ENCODE results near the gene CDK11B.
"Not testable (repeated sequence)": the region's sequence is repeated elsewhere in the genome, so short reads cannot be mapped to it uniquely, and the experiment has no call there.

Gene CDK11B

DNA sequence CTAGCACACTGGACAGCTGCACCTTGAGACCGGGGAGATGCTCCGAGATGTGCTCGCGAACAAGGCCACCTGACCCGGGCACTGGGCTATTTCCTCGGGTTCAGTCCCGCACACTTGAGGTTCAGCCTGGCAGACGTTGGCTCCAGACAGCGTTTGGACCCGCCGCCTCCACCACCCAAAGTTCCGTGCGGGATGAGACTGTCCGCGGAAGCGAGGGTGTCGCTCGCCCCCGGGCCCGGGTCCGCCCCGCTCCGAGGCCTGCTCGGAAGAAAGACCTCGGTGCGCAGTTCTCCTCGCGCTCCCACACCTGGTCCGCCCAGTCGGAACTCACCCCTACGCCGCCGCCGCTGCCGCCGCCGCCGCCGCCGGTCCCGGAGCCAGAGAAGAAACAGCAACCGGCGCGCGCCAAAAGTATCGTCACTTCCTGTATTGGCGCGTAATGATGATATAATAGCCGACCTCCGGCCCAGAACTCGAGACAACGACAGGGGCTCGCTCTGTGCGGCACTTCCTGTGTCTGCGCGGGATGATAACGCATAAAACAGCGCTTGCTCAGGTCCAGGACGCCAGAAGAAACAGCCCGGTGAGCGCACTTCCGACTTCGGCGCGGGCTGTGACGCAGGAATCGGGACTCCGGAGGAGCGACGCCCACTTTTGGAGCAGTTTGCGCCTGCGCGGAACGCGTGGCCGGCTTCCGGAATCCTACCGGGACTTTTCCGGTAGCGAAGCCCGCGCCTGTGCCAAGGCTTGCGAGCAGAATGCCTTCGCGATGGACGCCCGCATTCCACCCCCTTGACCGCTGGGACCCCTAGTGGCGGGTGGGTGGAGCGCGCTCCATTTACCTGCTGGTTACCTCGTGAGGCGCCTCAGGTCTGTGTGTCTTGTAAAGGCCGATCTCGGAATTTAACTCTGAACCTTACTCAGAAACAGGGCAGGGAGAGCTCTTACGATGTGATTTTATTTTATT, at the start of gene CDK11B:
CDK11B (minus strand) TSS at position 422 of the 967 bp plus-strand sequence. CDS start 1,519 bp downstream, outside the sequence.
- DNase-seq = peak; percentile 99

DNA sequence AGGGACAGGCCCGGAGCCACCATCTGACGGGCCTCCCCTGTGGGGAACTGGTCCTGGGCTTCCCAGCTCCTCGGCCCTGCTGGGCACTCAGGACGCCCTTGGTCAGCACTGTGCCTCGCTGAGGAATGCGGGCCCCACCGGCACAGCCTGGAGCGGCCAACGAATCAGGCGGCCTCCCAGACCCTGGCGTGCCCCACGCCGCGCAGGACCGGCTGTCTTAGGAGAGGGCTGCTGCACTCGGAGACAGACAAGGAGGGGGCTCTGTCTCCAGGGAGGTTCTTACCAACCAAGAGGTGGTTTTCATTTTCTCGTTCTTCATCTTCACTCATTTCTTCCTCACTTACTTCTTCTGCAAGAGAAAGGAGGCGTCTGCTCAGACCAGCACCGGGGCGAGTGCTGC, 49.1 kb upstream of the CDK11B start:
- DNase-seq = not testable (repeated sequence)

DNA sequence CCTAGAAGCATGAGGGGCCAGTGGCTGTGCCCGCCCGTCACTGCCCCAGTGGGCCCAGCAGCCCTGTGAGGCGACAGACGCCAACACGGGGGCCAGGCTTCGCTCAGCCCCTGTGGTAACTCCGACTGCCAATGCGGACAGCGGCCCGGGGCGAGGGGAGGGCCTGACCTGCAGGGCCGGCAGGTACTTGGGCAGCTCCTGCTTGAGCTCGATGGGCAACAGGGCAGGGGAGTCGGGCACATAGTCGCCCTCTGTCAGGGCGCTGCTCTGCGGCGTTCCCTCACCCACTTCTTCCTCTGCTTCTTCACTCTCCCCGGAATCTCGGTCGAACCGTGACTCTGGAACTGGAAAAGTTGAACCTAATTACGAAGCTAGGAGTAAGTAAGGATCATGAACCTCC, 48.4 kb upstream of the CDK11B start:
- not testable (repeated sequence) for DNase-seq

DNA sequence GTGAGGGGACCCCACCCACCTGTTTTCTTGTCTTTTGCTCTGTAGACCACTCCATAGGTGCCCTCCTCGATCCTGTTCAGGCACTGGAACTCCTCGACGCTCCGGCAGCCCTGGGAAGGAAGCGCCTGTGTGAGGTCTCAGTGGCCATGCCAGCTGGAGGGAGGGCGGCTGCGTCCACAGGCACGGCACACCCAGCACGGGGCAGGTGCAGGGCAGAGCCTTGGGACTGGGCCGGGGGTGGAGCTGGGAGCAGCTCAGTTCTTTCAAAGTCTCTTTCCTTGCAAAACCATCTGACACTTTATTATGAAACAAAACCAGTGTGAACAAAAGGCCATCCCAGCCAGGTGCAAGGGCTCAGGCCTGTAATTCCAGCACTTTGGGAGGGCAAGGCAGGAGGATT, 46.8 kb upstream of the CDK11B start:
- DNase-seq = not testable (repeated sequence)

DNA sequence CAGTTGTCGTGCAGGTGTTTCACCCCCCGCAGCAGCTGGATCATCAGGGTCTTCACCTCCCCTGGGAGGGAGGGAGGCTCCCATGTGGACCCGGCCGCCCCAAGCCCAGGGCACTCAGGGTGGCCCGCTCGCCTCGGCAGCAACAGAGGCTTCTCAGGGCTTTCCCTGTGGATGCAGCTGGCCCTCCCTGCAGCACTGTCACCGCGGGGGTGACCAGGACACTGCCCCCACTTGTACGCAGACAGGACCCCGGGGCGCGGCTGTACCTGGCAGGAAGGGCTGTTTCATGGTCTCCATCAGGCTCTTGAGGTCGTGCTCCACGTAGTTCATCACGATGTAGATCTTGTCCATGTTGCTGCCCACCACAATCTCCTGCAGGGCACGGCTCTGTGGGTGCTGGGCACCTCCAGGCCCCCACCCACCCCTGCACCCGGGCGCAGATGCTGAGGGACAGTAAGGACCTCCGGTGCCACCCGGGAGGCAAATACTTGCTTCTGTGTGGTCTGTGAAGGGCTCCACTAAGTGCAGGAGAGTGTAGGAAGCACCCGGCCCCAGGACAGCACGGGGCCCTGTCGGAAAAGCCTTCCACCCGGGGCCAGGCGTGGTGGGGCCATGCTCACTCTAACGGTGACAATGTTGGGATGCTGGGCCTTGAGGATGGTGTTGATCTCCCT, 45.6 kb upstream of the CDK11B start:
- DNase-seq = peak; percentile 9

DNA sequence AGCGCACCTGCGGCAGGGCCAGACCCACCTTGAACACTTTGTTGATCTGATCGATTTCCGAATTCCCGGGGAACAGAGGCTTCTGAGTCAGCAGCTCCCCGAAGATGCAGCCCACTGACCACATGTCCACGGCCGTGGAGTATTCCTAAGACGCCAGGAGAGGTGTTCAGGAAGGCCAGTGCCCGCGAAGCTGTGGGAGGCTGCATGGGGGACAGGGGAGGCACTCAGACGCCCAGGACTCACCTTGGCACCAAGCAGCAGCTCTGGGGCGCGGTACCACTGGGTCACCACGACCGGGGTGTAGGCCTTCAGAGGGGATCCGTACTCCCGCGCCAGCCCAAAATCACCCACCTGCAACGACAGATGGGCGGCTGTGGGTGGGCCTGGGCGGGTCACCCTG, 45.0 kb upstream of the CDK11B start:
- DNase-seq = peak; percentile 7

DNA sequence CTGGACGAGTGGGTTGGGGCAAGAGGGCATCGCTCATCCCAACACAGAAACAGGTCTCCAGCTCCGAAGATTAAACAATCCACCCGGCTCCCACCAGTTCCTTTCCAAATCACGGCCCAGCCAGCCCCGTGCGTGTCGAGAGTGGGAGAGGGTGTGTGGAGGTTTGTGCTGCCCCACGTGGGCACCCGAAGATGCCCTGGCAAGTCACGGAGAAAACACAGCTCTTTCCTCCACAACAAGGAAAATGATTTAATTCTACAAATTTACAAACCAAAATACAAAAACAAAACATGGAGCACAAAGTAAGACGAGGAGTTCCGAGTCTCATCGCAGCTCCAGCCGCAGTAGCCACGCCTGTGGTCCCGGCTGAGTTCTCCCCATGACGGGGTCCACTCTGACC, 43.7 kb upstream of the CDK11B start:
- not testable (repeated sequence) for DNase-seq

DNA sequence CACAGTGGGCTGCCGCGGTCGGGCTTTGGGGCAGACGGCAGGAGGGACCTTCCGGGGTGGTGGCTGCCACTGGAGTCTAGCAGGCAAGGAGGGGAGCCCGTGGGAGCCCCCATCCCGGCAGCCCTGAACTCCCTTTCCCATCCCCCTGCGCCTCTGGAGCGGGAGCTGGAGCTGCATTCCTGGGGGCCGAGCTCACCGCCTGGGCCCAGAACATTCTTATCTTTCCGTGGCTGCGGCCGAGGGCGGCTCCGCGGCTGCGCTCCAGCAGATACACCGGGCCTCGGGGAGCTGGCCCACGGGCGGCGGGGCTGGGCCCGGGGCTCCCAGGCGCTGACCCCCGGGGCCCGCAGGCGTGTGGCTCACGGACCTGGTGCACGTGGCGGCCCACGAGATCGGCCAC, 41.8 kb upstream of the CDK11B start:
- not testable (repeated sequence) for DNase-seq

DNA sequence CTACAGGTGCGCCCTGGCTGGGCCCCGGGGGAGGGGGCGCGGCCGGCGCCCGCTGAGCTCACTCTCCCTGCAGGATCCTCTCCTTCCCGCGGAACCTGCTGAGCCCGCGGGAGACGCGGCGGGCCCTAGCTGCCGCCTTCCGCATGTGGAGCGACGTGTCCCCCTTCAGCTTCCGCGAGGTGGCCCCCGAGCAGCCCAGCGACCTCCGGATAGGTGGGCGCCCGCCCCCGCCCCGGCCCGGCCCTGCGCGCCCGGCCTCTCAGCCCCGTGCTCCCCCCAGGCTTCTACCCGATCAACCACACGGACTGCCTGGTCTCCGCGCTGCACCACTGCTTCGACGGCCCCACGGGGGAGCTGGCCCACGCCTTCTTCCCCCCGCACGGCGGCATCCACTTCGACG, 41.3 kb upstream of the CDK11B start:
- not testable (repeated sequence) for DNase-seq

DNA sequence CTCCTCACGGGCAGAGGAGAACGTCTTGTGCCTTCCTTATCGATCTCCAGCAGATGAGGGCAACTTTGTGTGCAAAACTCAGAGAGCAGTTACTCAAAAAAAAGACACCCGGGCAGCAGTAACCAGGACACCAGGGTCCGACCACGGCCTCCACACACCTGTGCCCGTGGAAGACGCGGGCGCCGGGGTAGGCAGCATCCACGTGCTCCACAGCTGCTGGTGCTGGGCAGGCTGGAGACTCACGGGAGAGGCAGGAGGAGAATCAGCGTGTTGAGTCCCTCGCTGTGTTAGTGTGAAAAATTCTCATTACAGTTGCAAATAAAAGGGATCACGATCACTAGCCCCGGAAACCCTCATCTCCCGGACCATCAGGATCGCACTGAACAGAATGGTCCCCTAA, 40.3 kb upstream of the CDK11B start:
- DNase-seq = peak; percentile 2

DNA sequence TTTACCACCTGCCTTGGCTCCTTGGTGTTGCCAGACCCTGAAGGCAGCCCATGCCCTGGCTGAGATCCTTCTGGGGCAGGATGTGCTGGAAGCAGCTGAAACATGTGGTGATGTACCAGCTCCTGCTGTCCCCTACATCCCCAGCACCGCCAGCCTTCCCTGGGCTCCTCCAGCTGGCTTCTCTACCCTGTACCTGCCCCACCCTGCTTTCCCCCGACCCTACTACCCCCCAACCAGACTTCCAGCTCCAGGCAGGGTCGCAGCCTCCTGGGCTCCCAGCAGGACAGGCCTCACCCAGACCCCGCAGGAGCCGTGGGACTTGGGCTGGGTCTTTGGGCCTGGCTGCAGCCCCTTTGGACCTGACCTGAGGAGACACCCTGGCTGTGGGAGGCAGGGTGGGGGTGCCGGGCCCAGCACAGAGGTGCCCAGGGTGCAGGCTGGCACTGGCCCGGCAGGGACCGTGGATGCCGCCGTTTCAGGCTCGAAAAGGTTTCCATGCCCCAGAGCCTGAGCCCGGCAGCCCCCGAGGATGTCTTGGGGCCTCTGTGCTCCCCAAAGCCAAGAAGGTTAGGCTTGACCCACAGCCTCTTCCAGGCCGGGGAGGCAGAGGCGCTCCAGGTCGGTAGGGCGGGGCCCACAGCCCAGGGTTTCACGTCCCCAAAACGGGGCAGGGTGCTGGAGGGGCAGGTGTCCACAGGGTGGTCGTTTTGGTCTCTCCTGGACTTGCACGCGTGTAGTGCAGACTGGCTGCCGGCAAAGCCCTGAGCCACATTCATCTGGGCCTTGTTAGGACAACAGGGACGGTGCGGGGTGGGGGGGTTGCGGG, 38.8 kb upstream of the CDK11B start:
- DNase-seq = not testable (repeated sequence)

DNA sequence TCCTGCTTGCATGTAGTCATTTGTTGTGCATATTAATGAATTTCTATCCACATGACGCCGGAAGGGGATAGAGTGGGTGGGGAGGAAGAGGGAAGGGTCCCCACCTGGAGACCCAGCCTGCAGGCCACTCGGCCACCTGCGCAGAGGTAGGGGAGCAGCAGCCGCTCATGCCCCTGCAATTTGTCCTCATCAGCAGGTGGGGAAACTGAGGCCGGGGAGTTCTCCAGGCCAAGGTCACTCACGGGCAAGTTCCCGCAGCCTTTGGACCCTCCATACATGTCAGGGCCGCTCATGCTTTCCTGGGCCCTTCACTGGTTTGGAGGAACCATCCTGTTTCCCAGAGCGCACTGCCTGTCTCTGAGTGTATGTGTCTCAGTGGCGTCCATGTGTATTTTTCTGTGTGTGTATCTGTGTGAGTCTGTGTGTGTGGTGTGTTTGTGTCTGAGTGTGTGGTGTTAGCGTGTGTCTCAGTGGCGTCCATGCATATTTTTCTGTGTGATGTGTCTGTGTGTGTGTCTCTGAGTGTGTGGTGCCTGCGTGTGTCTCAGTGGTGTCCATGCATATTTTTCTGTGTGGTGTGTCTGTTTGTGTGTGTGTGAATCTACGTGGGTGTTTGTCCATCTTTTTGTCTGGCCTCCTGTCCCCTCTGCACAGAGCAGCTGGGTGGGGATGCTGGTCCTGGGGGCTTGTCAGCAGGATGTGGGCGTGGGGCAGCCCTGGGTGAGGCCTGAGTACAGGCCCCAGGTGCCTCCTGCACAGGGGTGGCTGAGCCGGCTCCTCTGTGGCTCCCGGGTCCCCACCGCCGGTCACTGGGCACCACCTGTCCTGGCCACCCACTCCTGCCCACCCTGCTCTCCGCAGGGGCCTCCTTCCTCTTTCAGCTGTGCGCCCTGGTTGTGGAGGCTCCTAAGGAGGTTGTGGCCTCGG, 37.9 kb upstream of the CDK11B start:
- not testable (repeated sequence) for DNase-seq

DNA sequence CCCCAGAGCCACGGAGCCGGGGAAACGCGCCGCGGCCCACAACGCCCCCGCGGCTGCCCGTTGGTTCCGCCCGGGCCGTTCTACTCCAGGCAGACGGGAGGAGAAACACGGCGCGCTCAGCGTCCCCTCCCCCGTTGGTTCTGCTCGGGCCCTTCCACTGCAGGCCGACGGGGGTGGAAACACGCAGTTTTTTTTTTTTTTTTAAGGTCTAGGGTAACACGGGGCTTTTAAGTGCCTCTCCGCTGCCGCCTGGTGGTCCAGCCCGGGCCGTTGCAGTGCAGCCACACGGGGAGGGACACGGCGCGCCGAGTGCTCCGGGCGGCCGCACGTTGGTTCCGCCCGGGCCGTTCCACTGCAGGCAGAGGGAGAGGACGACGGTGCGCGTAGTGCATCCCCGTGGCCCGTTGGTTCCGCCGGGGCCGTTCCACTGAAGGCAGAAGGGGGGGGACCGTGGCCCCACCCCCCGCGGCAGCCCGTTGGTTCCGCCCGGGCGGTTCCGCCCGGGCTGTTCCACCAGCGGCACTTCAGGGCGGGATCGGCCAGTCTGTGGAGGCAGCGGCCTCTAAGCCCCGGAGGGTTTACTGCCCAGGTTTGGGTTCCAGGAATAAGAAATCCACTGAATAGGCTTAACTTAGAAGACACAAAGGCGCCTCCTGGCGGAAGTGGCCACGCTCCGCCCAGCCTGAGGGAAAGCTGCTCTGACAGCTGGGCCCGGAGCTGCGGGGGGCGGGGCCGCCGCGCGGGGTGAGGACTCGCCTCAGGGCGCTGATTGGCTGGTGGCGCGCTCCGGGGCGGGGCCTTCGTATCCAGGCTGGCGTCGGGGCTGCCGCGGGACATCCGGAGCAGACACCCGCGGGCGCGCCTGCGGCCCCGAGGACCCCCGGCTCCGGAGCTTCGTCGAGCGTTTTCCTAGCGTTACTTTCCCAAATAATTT, 34.2 kb upstream of the CDK11B start, which contains the start of gene SLC35E2B:
SLC35E2B (minus strand) TSS at position 82 of the 934 bp plus-strand sequence. CDS start 16,096 bp downstream, outside the sequence.
- peak; percentile 87 for DNase-seq

DNA sequence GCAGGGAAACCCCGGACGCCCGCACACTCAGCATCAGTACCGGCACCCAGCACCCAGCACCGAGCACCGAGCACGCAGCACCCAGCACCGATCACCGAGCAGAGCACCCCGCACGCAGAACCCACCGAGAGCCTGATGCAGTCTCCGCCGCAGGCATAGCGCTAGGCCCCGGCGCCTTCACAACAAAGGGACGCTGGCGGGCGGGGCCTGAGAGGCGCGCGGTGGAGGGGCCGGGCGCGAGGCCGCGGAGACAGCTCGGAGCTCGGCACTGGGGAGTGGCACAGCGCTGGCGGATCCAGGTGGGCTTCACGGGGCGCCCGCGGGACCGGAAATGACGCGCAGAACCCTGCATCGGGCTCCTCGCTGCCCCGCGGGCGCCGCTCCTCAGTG, 33.5 kb upstream of the CDK11B start:
- DNase-seq = peak; percentile 73

DNA sequence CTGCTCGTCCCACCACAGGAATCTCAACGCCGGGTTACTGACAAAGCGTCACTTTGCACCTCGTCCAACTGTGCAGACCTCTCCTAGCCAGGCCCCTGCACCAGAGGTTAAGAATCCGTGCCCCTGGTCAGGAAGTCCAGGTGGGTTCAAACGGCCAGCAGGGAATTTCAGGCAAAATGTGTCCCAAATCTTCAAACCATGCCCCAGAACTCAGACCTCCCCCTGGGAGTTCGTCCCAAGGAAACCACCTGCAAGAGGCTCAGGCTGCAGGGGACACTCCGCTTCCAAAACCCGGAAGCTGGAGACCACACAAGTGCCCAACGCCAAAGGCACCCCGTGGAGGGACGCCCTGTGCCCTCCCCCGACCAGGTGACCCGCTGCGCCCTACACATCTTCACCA, 32.6 kb upstream of the CDK11B start:
- not testable (repeated sequence) for DNase-seq

DNA sequence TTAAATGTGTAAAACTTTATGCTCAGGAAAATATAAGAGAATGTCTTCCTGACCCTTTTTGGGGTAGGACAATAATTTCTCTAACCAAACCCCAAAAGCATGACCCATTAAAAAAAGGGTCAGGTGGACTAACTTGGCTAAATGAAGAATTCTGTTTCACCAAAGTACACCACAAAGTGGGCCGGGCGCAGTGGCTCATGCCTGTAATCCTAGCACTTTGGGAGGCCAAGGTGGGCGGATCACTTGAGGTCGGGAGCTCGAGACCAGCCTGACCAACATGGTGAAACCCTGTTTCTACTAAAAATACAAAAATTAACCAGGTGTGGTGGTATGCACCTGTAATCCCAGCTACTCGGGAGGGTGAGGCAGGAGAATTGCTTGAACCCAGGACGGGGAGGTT, 30.7 kb upstream of the CDK11B start:
- not testable (repeated sequence) for DNase-seq

DNA sequence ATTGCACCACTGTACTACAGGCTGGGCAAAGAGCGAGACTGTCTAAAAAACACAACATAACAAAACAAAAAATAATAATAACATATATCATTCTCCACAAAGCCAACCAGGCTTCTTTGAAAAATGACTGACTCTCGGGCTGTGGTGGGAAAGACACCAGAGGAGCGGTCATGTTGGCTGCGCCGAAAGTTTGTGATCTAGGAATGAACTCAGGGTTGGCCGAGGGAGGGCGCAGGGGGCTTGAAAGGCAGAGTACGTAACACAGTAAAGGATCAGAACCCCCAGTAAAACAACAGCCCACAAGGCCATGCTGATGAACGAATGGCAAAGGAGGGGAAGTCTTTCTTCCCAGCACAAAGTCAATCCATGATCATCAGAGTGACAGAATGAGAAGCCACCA, 29.0 kb upstream of the CDK11B start:
- DNase-seq = no peak

DNA sequence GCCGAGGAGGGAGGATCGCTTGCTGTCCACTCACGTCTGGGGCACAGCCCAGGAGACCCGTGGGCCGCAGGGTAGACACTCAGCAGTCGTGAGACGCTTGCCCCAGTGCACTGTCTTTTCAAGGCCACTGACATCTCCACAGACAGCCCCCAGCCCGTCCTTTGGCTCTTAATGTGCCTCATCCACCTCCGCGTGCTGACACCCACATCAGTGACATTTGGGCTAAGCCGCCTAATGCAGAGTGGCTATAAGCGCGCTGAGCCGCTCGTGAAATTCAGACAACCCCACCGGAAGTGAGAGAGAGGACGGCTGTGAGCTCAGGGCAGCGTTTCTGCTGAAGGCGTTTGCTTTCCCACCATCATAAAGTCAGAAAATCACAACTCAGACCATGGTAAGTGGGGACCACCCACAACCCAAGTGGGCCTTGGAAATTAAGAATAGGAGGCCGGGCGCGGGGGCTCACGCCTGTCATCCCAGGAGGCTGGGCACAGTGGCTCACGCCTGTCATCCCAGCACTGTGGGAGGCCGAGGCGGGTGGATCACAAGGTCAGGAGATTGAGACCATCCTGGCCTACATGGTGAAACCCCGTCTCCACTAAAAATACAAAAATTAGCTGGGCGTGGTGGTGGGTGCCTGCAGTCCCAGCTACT, 25.4 kb upstream of the CDK11B start:
- DNase-seq = no peak

DNA sequence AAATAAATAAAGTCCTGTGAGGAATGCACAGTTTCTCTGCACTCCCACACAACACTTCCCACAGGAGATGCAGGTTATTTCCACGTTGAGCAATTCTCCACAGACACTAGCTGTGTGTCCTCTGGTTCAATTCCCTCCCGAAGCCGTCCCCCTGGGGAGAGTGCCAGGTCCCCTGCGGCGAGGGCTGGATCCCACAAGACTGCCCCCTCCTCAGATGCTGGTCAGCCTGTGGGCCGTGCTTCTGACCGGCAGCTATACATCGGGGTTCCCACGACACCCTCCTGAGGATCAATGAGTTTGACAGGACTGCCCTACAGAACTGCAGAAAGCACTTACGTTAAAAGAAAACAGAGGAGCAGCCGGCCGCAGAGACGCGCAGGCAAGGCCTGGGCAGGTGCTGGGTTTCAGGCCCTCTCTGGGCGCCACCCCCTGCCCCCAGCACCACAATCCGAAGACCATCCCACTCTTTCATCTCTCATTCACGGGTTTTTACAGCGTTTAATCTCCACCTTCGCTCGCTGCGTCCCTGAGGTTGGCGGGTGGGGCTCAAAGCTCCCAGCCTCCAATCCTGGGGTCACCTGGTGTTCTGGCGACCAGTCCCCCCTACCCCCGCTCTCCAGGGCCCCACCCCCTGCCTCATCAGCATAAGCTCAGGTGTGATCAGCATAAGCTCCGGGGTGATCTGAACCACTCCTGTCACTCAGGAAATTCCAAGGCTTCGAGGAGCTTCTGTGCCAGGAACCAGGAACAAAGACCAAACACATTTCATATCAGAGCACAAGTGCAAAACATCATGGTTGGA, 24.5 kb upstream of the CDK11B start:
- DNase-seq = no peak
